Lung (tissue), 12 donors: ENCODE data around the gene SHF. TPM values are rescaled to one million over a fixed set of nuclear protein-coding genes. Genes with fewer than 3 reads are reported as not detected.

Experiments
- ATAC-seq: fragments of 200-7000 bp; cut with Tn5 transposase; one replicate; pipeline ENCODE4 v1.9.1; 2020; ENCODE audit warnings: moderate number of reproducible peaks; ENCODE audit not compliant: insufficient read depth, low FRiP score
- DNase-seq, 3 donors: peaks; one replicate each; pipeline ENCODE4 v3.0.0-alpha.2; 2013 to 2017
- H3K27ac ChIP-seq, 2 donors: one replicate each; pipeline ENCODE4 v1.5.1; 2013; ENCODE audit warnings: mild to moderate bottlenecking in 2 of 2, moderate library complexity in 2 of 2, control low read depth in 1 of 2, inconsistent platforms in 1 of 2, low read depth in 1 of 2, low read length in 1 of 2
- H3K27me3 ChIP-seq, 3 donors: one replicate each; pipeline ENCODE4 v1.5.1; 2013; ENCODE audit warnings: low read length in 2 of 3; ENCODE audit not compliant: control insufficient read depth in 3 of 3, insufficient read depth in 3 of 3
- H3K36me3 ChIP-seq, 4 donors: one replicate each; pipeline ENCODE4 v1.5.1; 2013; ENCODE audit warnings: low read length in 4 of 4, mild to moderate bottlenecking in 1 of 4, moderate library complexity in 1 of 4; ENCODE audit not compliant: control insufficient read depth in 4 of 4, insufficient read depth in 4 of 4
- H3K4me1 ChIP-seq, 5 donors: one replicate each; pipeline ENCODE4 v1.5.1; 2013; ENCODE audit warnings: low read length in 5 of 5, mild to moderate bottlenecking in 2 of 5, moderate library complexity in 1 of 5; ENCODE audit not compliant: control insufficient read depth in 5 of 5, insufficient read depth in 5 of 5
- H3K4me3 ChIP-seq: one replicate; pipeline ENCODE4 v1.5.1; 2013; ENCODE audit warnings: mild to moderate bottlenecking, control low read depth, moderate library complexity
- H3K9ac ChIP-seq, 2 donors: one replicate each; pipeline ENCODE4 v1.5.1; 2013; ENCODE audit warnings: low read length in 2 of 2, control low read depth in 1 of 2; ENCODE audit not compliant: insufficient read depth in 1 of 2
- H3K9me3 ChIP-seq, 4 donors: one replicate each; pipeline ENCODE4 v1.5.1; 2013; ENCODE audit warnings: low read length in 3 of 4, mild to moderate bottlenecking in 1 of 4, moderate library complexity in 1 of 4; ENCODE audit not compliant: control insufficient read depth in 4 of 4, insufficient read depth in 3 of 4
- CTCF ChIP-seq: IDR thresholded peaks from 2 replicates; pipeline ENCODE4 v1.5.1; 2012; ENCODE audit warnings: mild to moderate bottlenecking; ENCODE audit errors: control extremely low read depth, extremely low read depth
- WGBS, 2 donors: extraction: QIAGEN DNeasy Blood & Tissue Kit; methylation state at CpG; one replicate each; pipeline ENCODE4 v1.1.7; 2013; 5-methylcytosine and 5-hydroxymethylcytosine counted together
- polyA plus RNA-seq, 2 donors: library from polyadenylated mRNA; stranded (reverse); fragments of 200-250 nt; gene quantifications; one replicate each; pipeline ENCODE4 v1.2.1, GENCODE V29; 2013
- total RNA-seq, 2 donors: library from RNA; depleted of rRNA in 1 of 2; stranded (reverse); fragments of >200 nt in 1 of 2; gene quantifications; one replicate each; pipeline ENCODE4 v1.2.1, GENCODE V29; 2014 to 2021
- donor health status: control.
- donor health status: control.
- donor health status: Bipolar disorder and iron deficiency.
- donor health status: healthy.
- donor health status: DM: yes; HTN: yes; CAD: no.

SHF gene
- total and polyA plus RNA-seq, 4 donors, result 1.9 to 15.9 (median 4.0) TPM

- no peak overlapping the region for H3K27ac ChIP-seq
- peaks cover 0 to 11% (median 0%) of the 10 kb centered on the region in 5 donors for H3K4me1 ChIP-seq
- WGBS, 2 donors, result 91 to 95% methylated on average over 3 of the region's 3 CpGs
Observed at GRCh38 chr15:45121020-45121419, 66.7 kb downstream of the SHF start.

GRCh38 chr15:45120081-45120972 is 67.4 kb downstream of the SHF start:
- DNase-seq, result no peak
- peaks cover 0 to 10% (median 0%) of the 10 kb centered on the region in 4 donors for H3K9me3 ChIP-seq
- 94% methylated on average over 10 of the region's 10 CpGs for WGBS, 2 donors
- TF ChIP-seq CTCF, result no peak
- H3K4me3 ChIP-seq, result no peak overlapping the region
- H3K27ac ChIP-seq, result no peak overlapping the region
- H3K9ac ChIP-seq, result no peak overlapping the region
- H3K36me3 ChIP-seq, result peaks cover 0 to 3% (median 0%) of the 10 kb centered on the region in 4 donors
- peaks cover 0 to 11% (median 0%) of the 10 kb centered on the region in 5 donors for H3K4me1 ChIP-seq
- no peak for ATAC-seq
- H3K27me3 ChIP-seq, result peaks cover 3 to 33% (median 31%) of the 10 kb centered on the region in 3 donors

More at GRCh38 chr15:45121020-45121419, 66.7 kb downstream of the SHF start:
- H3K36me3 ChIP-seq, result peaks cover 0 to 3% (median 0%) of the 10 kb centered on the region in 4 donors
- H3K27me3 ChIP-seq, result peaks cover 3 to 32% (median 31%) of the 10 kb centered on the region in 3 donors
- no peak for TF ChIP-seq CTCF
- no peak for DNase-seq
- H3K9ac ChIP-seq, result no peak overlapping the region
- no peak overlapping the region for H3K4me3 ChIP-seq
- peaks cover 0 to 10% (median 0%) of the 10 kb centered on the region in 4 donors for H3K9me3 ChIP-seq
- no peak for ATAC-seq

GRCh38 chr15:45118996-45119395 is 68.8 kb downstream of the SHF start:
- DNase-seq (no peak), ATAC-seq (no peak)
- no peak overlapping the region for H3K4me3 ChIP-seq
- no peak overlapping the region for H3K9ac ChIP-seq
- H3K27ac ChIP-seq, result no peak overlapping the region
- H3K36me3 ChIP-seq, result peaks cover 0 to 3% (median 0%) of the 10 kb centered on the region in 4 donors
- peaks cover 0 to 13% (median 0%) of the 10 kb centered on the region in 5 donors for H3K4me1 ChIP-seq
- 90 to 98% methylated on average over 5 of the region's 5 CpGs for WGBS, 2 donors
- H3K9me3 ChIP-seq, result peaks cover 0 to 15% (median 0%) of the 10 kb centered on the region in 4 donors
- peaks cover 3 to 39% (median 37%) of the 10 kb centered on the region in 3 donors for H3K27me3 ChIP-seq
- TF ChIP-seq CTCF, result no peak
